H9 (cell line): ENCODE results near the gene UNC93A. TPM values are rescaled to one million over a fixed set of nuclear protein-coding genes. Genes with fewer than 3 reads are reported as not detected.
"Not testable (repeated sequence)": the region's sequence is repeated elsewhere in the genome, so short reads cannot be mapped to it uniquely, and the experiment has no call there.

ENCODE experiments used
- DNase-seq: peaks from one replicate; pipeline ENCODE4 v3.0.0-alpha.2; 2017
- H2AFZ ChIP-seq: one replicate; pipeline ENCODE4 v1.6.1; 2013; ENCODE audit warnings: mild to moderate bottlenecking, low read length, control low read depth, moderate library complexity
- H2AK5ac ChIP-seq: 2 replicates; pipeline ENCODE4 v1.6.1; 2013; ENCODE audit warnings: low read length, control low read depth, mixed read lengths; ENCODE audit not compliant: insufficient read length
- H2BK120ac ChIP-seq: one replicate; pipeline ENCODE4 v1.6.1; 2013; ENCODE audit warnings: low read depth, mild to moderate bottlenecking, low read length, control low read depth, inconsistent platforms; ENCODE audit not compliant: poor library complexity, severe bottlenecking
- H2BK12ac ChIP-seq: 2 replicates; pipeline ENCODE4 v1.6.1; 2013; ENCODE audit warnings: low read length, control low read depth, mixed read lengths, low read depth; ENCODE audit not compliant: insufficient read length
- H2BK15ac ChIP-seq: 2 replicates; pipeline ENCODE4 v1.6.1; 2013; ENCODE audit warnings: low read depth, low read length, control low read depth
- H2BK20ac ChIP-seq: one replicate; pipeline ENCODE4 v1.6.1; 2013; ENCODE audit warnings: low read depth, mild to moderate bottlenecking, low read length, control low read depth, inconsistent platforms; ENCODE audit not compliant: poor library complexity, severe bottlenecking
- H2BK5ac ChIP-seq: 2 replicates; pipeline ENCODE4 v1.6.1; 2013; ENCODE audit warnings: low read length, control low read depth, mixed read lengths; ENCODE audit not compliant: insufficient read length
- H3K14ac ChIP-seq: 2 replicates; pipeline ENCODE4 v1.6.1; 2013; ENCODE audit warnings: low read length, control low read depth; ENCODE audit not compliant: insufficient read depth
- H3K18ac ChIP-seq: 2 replicates; pipeline ENCODE4 v1.6.1; 2013; ENCODE audit warnings: low read depth, mild to moderate bottlenecking, mixed read lengths, low read length, control low read depth; ENCODE audit not compliant: insufficient read length
- H3K23ac ChIP-seq: 2 replicates; pipeline ENCODE4 v1.6.1; 2013; ENCODE audit warnings: low read length, control low read depth, mixed read lengths, low read depth; ENCODE audit not compliant: insufficient read length
- H3K23me2 ChIP-seq: 2 replicates; pipeline ENCODE4 v1.6.1; 2013; ENCODE audit warnings: low read depth, mild to moderate bottlenecking, mixed read lengths, low read length, control low read depth; ENCODE audit not compliant: insufficient read length, poor library complexity, severe bottlenecking
- H3K27ac ChIP-seq: 2 replicates; pipeline ENCODE4 v1.5.1; 2013; ENCODE audit warnings: low read length, control low read depth, mixed read lengths, low read depth; ENCODE audit not compliant: insufficient read length
- H3K27me3 ChIP-seq: 2 replicates; pipeline ENCODE4 v1.6.1; 2013; ENCODE audit warnings: low read length, control low read depth, inconsistent platforms; ENCODE audit not compliant: insufficient read depth
- H3K4ac ChIP-seq: 2 replicates; pipeline ENCODE4 v1.6.1; 2013; ENCODE audit warnings: low read depth, mild to moderate bottlenecking, control low read depth, inconsistent platforms, low read length, moderate library complexity
- H3K4me1 ChIP-seq: 2 replicates; pipeline ENCODE4 v1.6.1; 2013; ENCODE audit warnings: low read length, control low read depth, inconsistent platforms; ENCODE audit not compliant: insufficient read depth
- H3K4me2 ChIP-seq: 2 replicates; pipeline ENCODE4 v1.6.1; 2013; ENCODE audit warnings: low read length, control low read depth, mixed read lengths; ENCODE audit not compliant: insufficient read length, insufficient read depth
- H3K56ac ChIP-seq: 2 replicates; pipeline ENCODE4 v1.6.1; 2013; ENCODE audit warnings: low read depth, mild to moderate bottlenecking, mixed read lengths, low read length, control low read depth; ENCODE audit not compliant: insufficient read length
- H3K79me1 ChIP-seq: 2 replicates; pipeline ENCODE4 v1.6.1; 2013; ENCODE audit warnings: low read depth, mild to moderate bottlenecking, moderate library complexity, low read length, control low read depth, inconsistent platforms; ENCODE audit not compliant: insufficient read depth, poor library complexity, severe bottlenecking
- H3K79me2 ChIP-seq: 2 replicates; pipeline ENCODE4 v1.6.1; 2013; ENCODE audit warnings: low read length, control low read depth, inconsistent platforms; ENCODE audit not compliant: insufficient read depth
- H3K9ac ChIP-seq: 2 replicates; pipeline ENCODE4 v1.6.1; 2013; ENCODE audit warnings: low read length, control low read depth, mixed read lengths; ENCODE audit not compliant: insufficient read length; ENCODE audit errors: extremely low read depth
- H3K9me3 ChIP-seq: one replicate; pipeline ENCODE4 v1.6.1; 2013; ENCODE audit warnings: low read depth, low read length, inconsistent platforms; ENCODE audit not compliant: control insufficient read depth
- H3T11ph ChIP-seq: one replicate; pipeline ENCODE4 v1.6.1; 2013; ENCODE audit warnings: mild to moderate bottlenecking, low read length, control low read depth, inconsistent platforms
- H4K20me1 ChIP-seq: one replicate; pipeline ENCODE4 v1.6.1; 2013; ENCODE audit not compliant: control insufficient read depth, insufficient read length, insufficient read depth
- H4K5ac ChIP-seq: 2 replicates; pipeline ENCODE4 v1.6.1; 2013; ENCODE audit warnings: low read depth, mild to moderate bottlenecking, mixed read lengths, low read length, control low read depth; ENCODE audit not compliant: insufficient read length
- H4K8ac ChIP-seq: replicated peaks from 2 replicates; pipeline ENCODE4 v1.6.1; 2013; ENCODE audit warnings: low read length, control low read depth, mixed read lengths, low read depth; ENCODE audit not compliant: insufficient read length
- H4K91ac ChIP-seq: 2 replicates; pipeline ENCODE4 v1.6.1; 2013; ENCODE audit warnings: low read depth, mild to moderate bottlenecking, moderate library complexity, mixed read lengths, low read length, control low read depth; ENCODE audit not compliant: insufficient read length
- H3K27ac Mint-ChIP-seq, 3 experiments: 2 replicates in 2 of 3; 3 replicates in 1 of 3; pipeline ENCODE4 v1.8.0; 2020 to 2021; ENCODE audit warnings: mixed read lengths in 3 of 3, mild to moderate bottlenecking in 1 of 3, moderate library complexity in 1 of 3
- H3K27me3 Mint-ChIP-seq: 2 replicates; pipeline ENCODE4 v1.8.0; 2021; ENCODE audit warnings: low read depth, mild to moderate bottlenecking, moderate library complexity, mixed read lengths
- H3K36me3 Mint-ChIP-seq, 3 experiments: 2 replicates in 2 of 3; 3 replicates in 1 of 3; pipeline ENCODE4 v1.8.0; 2020 to 2021; ENCODE audit warnings: low read depth in 3 of 3, mixed read lengths in 3 of 3; ENCODE audit not compliant: insufficient read depth in 1 of 3
- H3K4me1 Mint-ChIP-seq, 2 experiments: 2 replicates each; pipeline ENCODE4 v1.8.0; 2020; ENCODE audit warnings: mixed read lengths in 2 of 2
- H3K4me3 Mint-ChIP-seq, 2 experiments: 2 replicates in 1 of 2; 3 replicates in 1 of 2; pipeline ENCODE4 v1.8.0; 2020 to 2021; ENCODE audit warnings: mild to moderate bottlenecking in 2 of 2, mixed read lengths in 2 of 2, moderate library complexity in 1 of 2
- H3K9me3 Mint-ChIP-seq, 2 experiments: 2 replicates in 1 of 2; 3 replicates in 1 of 2; pipeline ENCODE4 v1.8.0; 2020; ENCODE audit warnings: mild to moderate bottlenecking in 2 of 2, mixed read lengths in 2 of 2, moderate library complexity in 1 of 2
- CTCF ChIP-seq: fragments of 200-600 bp; sonication (generic); conservative IDR thresholded peaks from 3 replicates; pipeline ENCODE4 v1.8.0; 2021; ENCODE audit warnings: antibody characterized with exemption, mild to moderate bottlenecking
- WGBS: extraction: QIAGEN DNeasy Blood & Tissue Kit; methylation state at CpG from one replicate; pipeline ENCODE4 v1.1.7; 2013; ENCODE audit warnings: missing lambda C conversion rate, low lambda C conversion rate, mixed read lengths; ENCODE audit not compliant: insufficient read length; ENCODE audit errors: extremely low coverage; 5-methylcytosine and 5-hydroxymethylcytosine counted together
- total RNA-seq: library from RNA; stranded (reverse); gene quantifications from 2 replicates; pipeline ENCODE4 v1.2.1, GENCODE V29; 2021

Gene UNC93A
- total RNA-seq, 1 experiment from 2014 or later: 0.70 TPM

GRCh38 chr6:167276772-167277533 is 14.2 kb upstream of the UNC93A start:
- no peaks in the 10 kb centered on the region for H4K20me1 ChIP-seq
- no peak overlapping the region for H4K5ac ChIP-seq
- H2BK120ac ChIP-seq: no peak overlapping the region
- H2BK15ac ChIP-seq: 0 out of 2 replicates have a peak overlapping the region, but pooled peaks have one; percentile 26
- no peak overlapping the region for H3K4me2 ChIP-seq
- H3K27me3 Mint-ChIP-seq: peaks cover 14% of the 10 kb centered on the region
- H2BK12ac ChIP-seq: no peak overlapping the region
- no peak overlapping the region for H2BK20ac ChIP-seq
- no peak overlapping the region for H3K23ac ChIP-seq
- no peaks in the 10 kb centered on the region for H3K23me2 ChIP-seq
- peaks cover 41 to 45% of the 10 kb centered on the region in 2 experiments for H3K4me1 Mint-ChIP-seq
- H3K14ac ChIP-seq: no peak overlapping the region
- H4K8ac ChIP-seq: no peak overlapping the region
- H3K4ac ChIP-seq: no peak overlapping the region
- H4K91ac ChIP-seq: no peak overlapping the region
- H3K79me1 ChIP-seq: no peaks in the 10 kb centered on the region
- no peaks in the 10 kb centered on the region for H3K79me2 ChIP-seq
- no peaks in the 10 kb centered on the region for H3K27me3 ChIP-seq
- peaks cover 0 to under 1% of the 10 kb centered on the region in 2 experiments; a peak in 2 of 5 replicates for H3K9me3 Mint-ChIP-seq
- no peak for DNase-seq
- no peak overlapping the region for H3K56ac ChIP-seq
- H3K27ac Mint-ChIP-seq: peak overlapping the region in 1 of 3 experiments; percentile 29; a peak in 1 of 7 replicates
- WGBS: no CpG with 5 or more reads among the region's 13 CpGs
- H3K4me1 ChIP-seq: peaks cover 12% of the 10 kb centered on the region; the same call in 1 of the 2 replicates
- no peak overlapping the region for H3K27ac ChIP-seq
- no peak overlapping the region for H2AFZ ChIP-seq
- no peak overlapping the region for H2BK5ac ChIP-seq
- H3K9me3 ChIP-seq: no peaks in the 10 kb centered on the region
- H3K36me3 Mint-ChIP-seq: peaks cover under 1 to 6% (median 2%) of the 10 kb centered on the region in 3 experiments; a peak in 2 of 7 replicates
- H3K18ac ChIP-seq: no peak overlapping the region
- H3K9ac ChIP-seq: no peak overlapping the region
- no peak overlapping the region for H3T11ph ChIP-seq
- no peak overlapping the region for H2AK5ac ChIP-seq
- H3K4me3 Mint-ChIP-seq: no peak overlapping the region
- no peak for TF ChIP-seq CTCF

GRCh38 chr6:167278173-167278940 is 12.8 kb upstream of the UNC93A start:
- not testable (repeated sequence) for H3K18ac ChIP-seq, H3K36me3 Mint-ChIP-seq, H3K23ac ChIP-seq, H4K20me1 ChIP-seq, H3K27ac ChIP-seq, H2BK120ac ChIP-seq, H3K9ac ChIP-seq, H3K4me2 ChIP-seq, H2BK20ac ChIP-seq, H3K79me2 ChIP-seq, H3K4ac ChIP-seq, H2BK15ac ChIP-seq, H3K23me2 ChIP-seq, DNase-seq, H3K56ac ChIP-seq, H3K79me1 ChIP-seq, H2AK5ac ChIP-seq, H2BK12ac ChIP-seq, H2AFZ ChIP-seq, H3K9me3 Mint-ChIP-seq, H4K91ac ChIP-seq, H2BK5ac ChIP-seq, H4K5ac ChIP-seq, H3K27ac Mint-ChIP-seq, H3K27me3 ChIP-seq, H3K4me3 Mint-ChIP-seq, H3K14ac ChIP-seq, H3K9me3 ChIP-seq, H4K8ac ChIP-seq, H3T11ph ChIP-seq
- peaks cover 55 to 59% of the 10 kb centered on the region in 2 experiments for H3K4me1 Mint-ChIP-seq
- no CpG with 5 or more reads among the region's 16 CpGs for WGBS
- peaks cover 17% of the 10 kb centered on the region; the same call in 1 of the 2 replicates for H3K4me1 ChIP-seq
- peaks cover 11% of the 10 kb centered on the region for H3K27me3 Mint-ChIP-seq
